Panc1 (cell line): Measurements from ENCODE around the gene NUP58. TPM values are rescaled to one million over a fixed set of nuclear protein-coding genes. Genes with fewer than 3 reads are reported as not detected.

ENCODE experiments used
- ATAC-seq: fragments of 200-7000 bp; cut with Tn5 transposase; 2 replicates; pipeline ENCODE4 v1.9.1; 2020; ENCODE audit warnings: mild to moderate bottlenecking, moderate library complexity
- BruUV-seq: library from RNA; stranded (reverse); fragments of 400-500 nt; replicated peaks from 2 replicates; lab custom pipeline; 2021; lab: Mats Ljungman, UMichigan
- CTCF ChIA-PET: fragments of 300-600 bp; sonication (Branson Sonifier 250); formaldehyde crosslinking; loops from one replicate; lab custom pipeline; 2022; ENCODE audit warnings: antibody characterized with exemption; lab: Charles Lee
- POLR2A ChIA-PET: fragments of 300-600 bp; sonication (Branson Sonifier 250); formaldehyde crosslinking; loops from one replicate; lab custom pipeline; 2022; ENCODE audit warnings: antibody characterized with exemption; lab: Charles Lee
- DNase-seq: peaks from one replicate; pipeline ENCODE4 v3.0.0-alpha.2; 2010; ENCODE audit warnings: low read depth, low spot score
- H3K27ac ChIP-seq: 2 replicates; pipeline ENCODE4 v1.5.1; 2011; ENCODE audit warnings: mild to moderate bottlenecking, low read length, inconsistent platforms
- H3K27me3 ChIP-seq: fragments of 200-500 bp; sonication (Bioruptor generic); 2 replicates; pipeline ENCODE4 v1.6.0; 2014; ENCODE audit warnings: low read length, inconsistent platforms; ENCODE audit not compliant: control insufficient read depth, insufficient read depth
- H3K36me3 ChIP-seq: fragments of 200-500 bp; sonication (Bioruptor generic); 2 replicates; pipeline ENCODE4 v1.5.1; 2014; ENCODE audit warnings: inconsistent platforms, mild to moderate bottlenecking, low read length, moderate library complexity; ENCODE audit not compliant: control insufficient read depth, insufficient read depth
- H3K4me1 ChIP-seq: 2 replicates; pipeline ENCODE4 v1.5.1; 2011; ENCODE audit warnings: inconsistent platforms, mild to moderate bottlenecking, low read length, moderate library complexity; ENCODE audit not compliant: control insufficient read depth, insufficient read depth
- H3K4me3 ChIP-seq, 2 experiments: 2 replicates each; pipeline ENCODE4 v1.5.1; 2011 to 2012; ENCODE audit warnings: low read depth in 2 of 2, low read length in 2 of 2, mild to moderate bottlenecking in 2 of 2, inconsistent platforms in 1 of 2, moderate library complexity in 1 of 2
- H3K9me3 ChIP-seq: fragments of 200-500 bp; sonication (Bioruptor generic); 2 replicates; pipeline ENCODE4 v1.5.1; 2014; ENCODE audit warnings: low read depth, mild to moderate bottlenecking, inconsistent platforms, low read length, moderate library complexity; ENCODE audit not compliant: control insufficient read depth, insufficient read depth
- CTCF ChIP-seq: fragments of 450-650 bp; IDR thresholded peaks from 2 replicates; pipeline ENCODE4 v1.5.1; 2017; ENCODE audit warnings: mild to moderate bottlenecking
- POLR2AphosphoS5 ChIP-seq: IDR thresholded peaks from 2 replicates; pipeline ENCODE4 v1.6.1; 2012; ENCODE audit warnings: mild to moderate bottlenecking, low read depth, low read length, moderate library complexity
- REST ChIP-seq, 2 experiments: IDR thresholded peaks; 2 replicates each; pipeline ENCODE4 v1.6.1; 2011 to 2012; ENCODE audit warnings: low read depth in 2 of 2, control low read depth in 1 of 2, low read length in 1 of 2, mild to moderate bottlenecking in 1 of 2, moderate library complexity in 1 of 2; ENCODE audit not compliant: insufficient read depth in 1 of 2
- SIN3A ChIP-seq: IDR thresholded peaks from 2 replicates; pipeline ENCODE4 v1.6.1; 2012; ENCODE audit warnings: low read depth, mild to moderate bottlenecking, low read length, moderate library complexity, borderline replicate concordance; ENCODE audit not compliant: insufficient read depth
- TCF7L2 ChIP-seq: IDR thresholded peaks from 2 replicates; pipeline ENCODE4 v1.6.1; 2011; ENCODE audit warnings: mild to moderate bottlenecking, low read depth, low read length, inconsistent platforms
- in situ Hi-C: cut with HindIII; loops from 2 replicates; pipeline ENCODE4 v1.10.0; 2016; ENCODE audit warnings: low sequenced_read_pairs, low pct_unique_long_range_greater_than_20kb
- intact Hi-C: fragments of 100-400 bp; cut with micrococcal nuclease; formaldehyde crosslinking; loops from one replicate; pipeline ENCODE4 v1.10.0; 2022; ENCODE audit not compliant: unreplicated experiment
- total RNA-seq: library from RNA; stranded (reverse); gene quantifications from one replicate; pipeline ENCODE4 v1.2.1, GENCODE V29; 2021; ENCODE audit not compliant: unreplicated experiment

The NUP58 gene
- total RNA-seq, 1 experiment from 2014 or later, result 40.0 TPM

GRCh38 chr13:25267715-25268114 lies 33.7 kb upstream of the NUP58 start:
- ChIA-PET CTCF (no interaction called here), POLR2A (no interaction called here)
- H3K36me3 ChIP-seq, result no peaks in the 10 kb centered on the region
- intact Hi-C loops (no loop called here), in situ Hi-C loops (no loop called here)
- H3K27me3 ChIP-seq, result no peaks in the 10 kb centered on the region
- no peak for DNase-seq
- no peak overlapping the region for H3K4me3 ChIP-seq
- no peak for ATAC-seq
- no peak overlapping the region for H3K27ac ChIP-seq
- H3K4me1 ChIP-seq, result no peaks in the 10 kb centered on the region
- TF ChIP-seq SIN3A (no peak), TCF7L2 (no peak), POLR2AphosphoS5 (no peak), CTCF (peak; percentile 16; the same call in 1 of the 2 replicates), REST (IDR thresholded peaks at IDR 0.05; ENCODE audit: insufficient read depth in 1 of 2, low read depth in 2 of 2, low read length in 1 of 2) (no peak)
- no peaks in the 10 kb centered on the region for H3K9me3 ChIP-seq
- no TSS peak for BruUV-seq

GRCh38 chr13:25268561-25268960 lies 32.9 kb upstream of the NUP58 start:
- CTCF ChIA-PET, result no interaction called here
- no peaks in the 10 kb centered on the region for H3K36me3 ChIP-seq

GRCh38 chr13:25276748-25277147 lies 24.7 kb upstream of the NUP58 start:
- Histone ChIP-seq H3K27ac (no peak overlapping the region), H3K9me3 (no peaks in the 10 kb centered on the region), H3K4me1 (no peaks in the 10 kb centered on the region), H3K36me3 (no peaks in the 10 kb centered on the region), H3K4me3 (no peak overlapping the region), H3K27me3 (no peaks in the 10 kb centered on the region)
- in situ Hi-C loops (no loop called here), intact Hi-C loops (no loop called here)
- ATAC-seq (peak; percentile 68; the same call in 1 of the 2 replicates), DNase-seq (no peak)
- TSS peak; percentile 26 for BruUV-seq
- TF ChIP-seq REST (IDR thresholded peaks at IDR 0.05; ENCODE audit: insufficient read depth in 1 of 2, low read depth in 2 of 2, low read length in 1 of 2) (no peak), CTCF (no peak), SIN3A (no peak), TCF7L2 (no peak), POLR2AphosphoS5 (no peak)
- POLR2A ChIA-PET, result no interaction called here
- CTCF ChIA-PET, result no interaction called here

More at GRCh38 chr13:25268561-25268960, 32.9 kb upstream of the NUP58 start:
- DNase-seq (no peak), ATAC-seq (no peak)
- Histone ChIP-seq H3K9me3 (no peaks in the 10 kb centered on the region), H3K4me3 (no peak overlapping the region), H3K4me1 (no peaks in the 10 kb centered on the region), H3K27ac (no peak overlapping the region), H3K27me3 (no peaks in the 10 kb centered on the region)
- no TSS peak for BruUV-seq
- in situ Hi-C loops (no loop called here), intact Hi-C loops (no loop called here)
- POLR2A ChIA-PET, result no interaction called here
- TF ChIP-seq POLR2AphosphoS5, result no peak
